Mesendoderm (in vitro differentiated cells): ENCODE results near the gene COG7.
A peak's percentile ranks its signal among the peaks of the same experiment; 100 is the strongest.

Experiments used
- DNase-seq: peaks from one replicate; pipeline ENCODE4 v3.0.0; 2013
- H2AK5ac ChIP-seq: 2 replicates; pipeline ENCODE4 v1.6.1; 2013; ENCODE audit warnings: low read length, inconsistent platforms
- H2BK120ac ChIP-seq: 2 replicates; pipeline ENCODE4 v1.6.1; 2013; ENCODE audit warnings: low read depth, mild to moderate bottlenecking, low read length, moderate library complexity, mixed read lengths
- H2BK15ac ChIP-seq: replicated peaks from 2 replicates; pipeline ENCODE4 v1.6.1; 2013; ENCODE audit warnings: low read depth, mild to moderate bottlenecking, moderate library complexity
- H2BK5ac ChIP-seq: 2 replicates; pipeline ENCODE4 v1.6.1; 2013; ENCODE audit warnings: low read length, inconsistent platforms
- H3K18ac ChIP-seq: 2 replicates; pipeline ENCODE4 v1.6.1; 2013; ENCODE audit warnings: mild to moderate bottlenecking, low read length, mixed read lengths
- H3K23ac ChIP-seq: one replicate; pipeline ENCODE4 v1.6.1; 2013; ENCODE audit warnings: low read length
- H3K27ac ChIP-seq: 2 replicates; pipeline ENCODE4 v1.5.1; 2013; ENCODE audit warnings: low read depth, mild to moderate bottlenecking, inconsistent platforms, low read length, moderate library complexity
- H3K27me3 ChIP-seq: 2 replicates; pipeline ENCODE4 v1.6.1; 2013; ENCODE audit warnings: low read length, control low read depth, mild to moderate bottlenecking, inconsistent platforms; ENCODE audit not compliant: insufficient read depth, poor library complexity
- H3K36me3 ChIP-seq: 2 replicates; pipeline ENCODE4 v1.6.1; 2013; ENCODE audit warnings: low read length, inconsistent platforms; ENCODE audit not compliant: control insufficient read depth, insufficient read depth
- H3K4ac ChIP-seq: one replicate; pipeline ENCODE4 v1.6.1; 2013; ENCODE audit warnings: low read depth, mild to moderate bottlenecking, low read length, moderate library complexity
- H3K4me1 ChIP-seq: 2 replicates; pipeline ENCODE4 v1.6.1; 2013; ENCODE audit warnings: low read depth, low read length, inconsistent platforms; ENCODE audit not compliant: control insufficient read depth
- H3K4me2 ChIP-seq: 2 replicates; pipeline ENCODE4 v1.6.1; 2013; ENCODE audit warnings: low read length
- H3K4me3 ChIP-seq: 2 replicates; pipeline ENCODE4 v1.5.1; 2013; ENCODE audit warnings: mild to moderate bottlenecking, low read length
- H3K56ac ChIP-seq: one replicate; pipeline ENCODE4 v1.6.1; 2013; ENCODE audit warnings: low read length
- H3K79me1 ChIP-seq: 2 replicates; pipeline ENCODE4 v1.6.1; 2013; ENCODE audit warnings: low read length, inconsistent platforms
- H3K79me2 ChIP-seq: 2 replicates; pipeline ENCODE4 v1.6.1; 2013; ENCODE audit warnings: mild to moderate bottlenecking, low read length; ENCODE audit not compliant: control insufficient read depth, insufficient read depth
- H3K9ac ChIP-seq: 2 replicates; pipeline ENCODE4 v1.6.1; 2013; ENCODE audit warnings: low read length, inconsistent platforms
- H4K5ac ChIP-seq: one replicate; pipeline ENCODE4 v1.6.1; 2013; ENCODE audit warnings: low read length
- H4K8ac ChIP-seq: one replicate; pipeline ENCODE4 v1.6.1; 2013; ENCODE audit warnings: low read depth, mild to moderate bottlenecking, control low read depth, low read length, moderate library complexity
- WGBS: extraction: QIAGEN DNeasy Blood & Tissue Kit; methylation state at CpG from one replicate; pipeline ENCODE4 v1.1.7; 2013; ENCODE audit warnings: low lambda C conversion rate, missing lambda C conversion rate; ENCODE audit not compliant: insufficient coverage; ENCODE audit errors: extremely low coverage; 5-methylcytosine and 5-hydroxymethylcytosine counted together

COG7 gene

DNA sequence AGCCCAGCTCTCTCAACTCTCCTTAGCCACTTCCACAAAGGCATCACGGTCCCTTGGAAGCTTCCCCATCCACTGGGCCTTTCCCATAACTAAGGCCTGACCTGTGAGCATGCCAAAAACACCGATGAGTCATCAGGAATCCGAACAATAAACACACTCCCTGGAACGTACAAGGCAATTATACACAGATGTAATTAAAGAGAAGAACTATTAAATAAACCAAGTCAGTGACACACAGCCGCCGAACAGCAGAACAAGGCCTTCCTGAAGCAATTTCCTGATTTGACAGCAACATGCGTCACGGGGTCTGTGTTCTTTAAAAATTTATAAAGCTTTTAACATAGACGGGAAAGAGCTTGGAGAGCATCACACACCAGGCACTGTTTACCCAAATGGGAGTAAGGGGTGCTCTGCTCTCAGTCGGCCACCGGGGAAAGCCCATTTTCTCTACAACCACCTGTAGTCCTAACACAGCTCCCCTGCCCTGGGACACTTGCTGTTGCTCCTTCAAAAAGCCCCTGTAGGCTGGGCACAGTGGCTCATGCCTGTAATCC lies 29.4 kb downstream of the COG7 start:
- no peak overlapping the region for H2BK15ac ChIP-seq
- H3K4ac ChIP-seq: no peak overlapping the region
- H3K56ac ChIP-seq: no peak overlapping the region
- DNase-seq: no peak
- H3K27ac ChIP-seq: no peak overlapping the region
- H3K36me3 ChIP-seq: no peaks in the 10 kb centered on the region
- no peak overlapping the region for H3K4me3 ChIP-seq
- no peaks in the 10 kb centered on the region for H3K79me1 ChIP-seq
- no peak overlapping the region for H3K4me2 ChIP-seq
- H3K27me3 ChIP-seq: no peaks in the 10 kb centered on the region
- no peaks in the 10 kb centered on the region for H3K79me2 ChIP-seq
- no CpG with 5 or more reads among the region's 11 CpGs for WGBS
- H3K4me1 ChIP-seq: no peaks in the 10 kb centered on the region
- no peak overlapping the region for H3K9ac ChIP-seq
- no peak overlapping the region for H4K8ac ChIP-seq
- no peak overlapping the region for H2BK5ac ChIP-seq
- H3K23ac ChIP-seq: no peak overlapping the region
- H2AK5ac ChIP-seq: no peak overlapping the region
- H3K18ac ChIP-seq: no peak overlapping the region
- H4K5ac ChIP-seq: no peak overlapping the region
- no peak overlapping the region for H2BK120ac ChIP-seq

DNA sequence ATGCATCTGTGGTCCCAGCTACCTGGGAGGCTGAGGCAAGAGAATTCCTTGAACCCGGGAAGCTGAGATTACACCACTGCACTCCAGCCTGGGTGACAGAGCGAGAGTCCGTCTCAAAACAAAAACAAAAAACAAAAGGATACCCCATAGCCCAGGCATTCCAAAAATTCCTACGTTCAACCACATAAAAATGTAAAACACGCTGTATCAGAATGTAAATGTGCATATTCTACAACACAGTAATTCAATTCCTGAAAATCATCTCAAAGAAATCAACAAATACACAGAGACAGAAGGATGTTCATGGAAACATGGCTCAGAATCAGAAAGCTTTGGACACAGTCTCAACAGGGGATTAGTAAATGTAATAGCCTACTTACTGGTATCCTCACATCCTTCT lies 33.0 kb downstream of the COG7 start:
- Histone ChIP-seq H3K79me1 (no peaks in the 10 kb centered on the region), H3K4me1 (no peaks in the 10 kb centered on the region), H3K4me3 (no peak overlapping the region), H3K18ac (no peak overlapping the region), H3K27me3 (no peaks in the 10 kb centered on the region), H4K5ac (no peak overlapping the region), H3K23ac (no peak overlapping the region), H3K4ac (no peak overlapping the region), H4K8ac (no peak overlapping the region), H3K79me2 (no peaks in the 10 kb centered on the region), H3K4me2 (no peak overlapping the region), H3K56ac (no peak overlapping the region), H2BK15ac (no peak overlapping the region), H3K9ac (no peak overlapping the region), H3K27ac (no peak overlapping the region), H2BK120ac (no peak overlapping the region), H2AK5ac (no peak overlapping the region), H2BK5ac (no peak overlapping the region), H3K36me3 (no peaks in the 10 kb centered on the region)
- no peak for DNase-seq
- no CpG with 5 or more reads among the region's 5 CpGs for WGBS

DNA sequence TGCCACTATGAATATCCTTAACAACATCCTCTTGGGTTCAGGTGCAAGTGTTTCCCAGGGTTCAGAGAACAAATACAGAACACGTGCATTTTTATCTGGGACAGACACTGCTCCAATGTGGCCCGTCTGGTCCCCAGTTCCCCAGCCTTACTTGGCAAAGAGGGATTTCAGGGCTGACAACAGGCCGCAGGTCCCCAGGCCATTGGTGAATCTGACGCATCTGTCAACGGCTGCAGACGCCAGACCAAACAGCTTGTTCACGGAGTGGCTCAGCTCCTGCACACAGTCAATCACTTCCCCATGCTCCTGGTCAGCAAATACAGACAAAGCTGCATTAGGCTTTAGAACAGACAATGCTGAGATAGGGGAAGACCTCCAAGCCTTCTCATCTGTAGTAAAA lies 36.2 kb downstream of the COG7 start:
- no peak overlapping the region for H2BK120ac ChIP-seq
- DNase-seq: no peak
- H4K5ac ChIP-seq: no peak overlapping the region
- no peaks in the 10 kb centered on the region for H3K79me1 ChIP-seq
- no peaks in the 10 kb centered on the region for H3K27me3 ChIP-seq
- no CpG with 5 or more reads among the region's 7 CpGs for WGBS
- no peaks in the 10 kb centered on the region for H3K79me2 ChIP-seq
- H4K8ac ChIP-seq: no peak overlapping the region
- H3K27ac ChIP-seq: no peak overlapping the region
- no peak overlapping the region for H3K56ac ChIP-seq
- H3K9ac ChIP-seq: no peak overlapping the region
- no peaks in the 10 kb centered on the region for H3K36me3 ChIP-seq
- H3K18ac ChIP-seq: no peak overlapping the region
- H3K4ac ChIP-seq: no peak overlapping the region
- no peaks in the 10 kb centered on the region for H3K4me1 ChIP-seq
- H3K4me2 ChIP-seq: no peak overlapping the region
- H2BK15ac ChIP-seq: no peak overlapping the region
- no peak overlapping the region for H3K4me3 ChIP-seq
- H3K23ac ChIP-seq: no peak overlapping the region
- H2AK5ac ChIP-seq: no peak overlapping the region
- H2BK5ac ChIP-seq: no peak overlapping the region

DNA sequence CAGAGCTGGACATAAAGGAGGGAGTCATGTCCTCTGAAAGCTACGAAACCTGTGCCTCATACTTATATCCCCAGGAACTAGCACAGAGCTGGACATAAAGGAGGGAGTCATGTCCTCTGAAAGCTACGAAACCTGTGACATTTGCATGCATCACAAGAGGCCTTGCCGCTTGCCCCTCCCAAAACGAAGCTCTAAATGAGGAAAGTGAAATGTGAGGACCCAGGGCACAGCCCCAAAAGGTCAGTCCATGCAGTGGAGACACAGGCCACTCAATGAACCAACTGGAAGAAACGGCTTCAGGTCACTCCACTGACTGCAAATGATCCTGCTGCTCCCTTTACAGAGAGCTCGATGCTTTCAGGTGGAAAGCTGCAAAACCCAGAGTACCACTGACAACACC lies 38.3 kb downstream of the COG7 start:
- no peak overlapping the region for H3K56ac ChIP-seq
- WGBS: no CpG with 5 or more reads among the region's 6 CpGs
- no peak overlapping the region for H3K4me3 ChIP-seq
- H3K79me1 ChIP-seq: no peaks in the 10 kb centered on the region
- H3K18ac ChIP-seq: no peak overlapping the region
- H3K79me2 ChIP-seq: no peaks in the 10 kb centered on the region
- H3K4me2 ChIP-seq: no peak overlapping the region
- no peak overlapping the region for H4K5ac ChIP-seq
- no peaks in the 10 kb centered on the region for H3K4me1 ChIP-seq
- H3K4ac ChIP-seq: no peak overlapping the region
- no peak overlapping the region for H2BK15ac ChIP-seq
- no peak overlapping the region for H3K9ac ChIP-seq
- H3K23ac ChIP-seq: no peak overlapping the region
- no peaks in the 10 kb centered on the region for H3K36me3 ChIP-seq
- no peak overlapping the region for H2BK5ac ChIP-seq
- no peak overlapping the region for H2BK120ac ChIP-seq
- no peak overlapping the region for H4K8ac ChIP-seq
- H2AK5ac ChIP-seq: no peak overlapping the region
- no peak overlapping the region for H3K27ac ChIP-seq
- no peak for DNase-seq
- H3K27me3 ChIP-seq: no peaks in the 10 kb centered on the region

DNA sequence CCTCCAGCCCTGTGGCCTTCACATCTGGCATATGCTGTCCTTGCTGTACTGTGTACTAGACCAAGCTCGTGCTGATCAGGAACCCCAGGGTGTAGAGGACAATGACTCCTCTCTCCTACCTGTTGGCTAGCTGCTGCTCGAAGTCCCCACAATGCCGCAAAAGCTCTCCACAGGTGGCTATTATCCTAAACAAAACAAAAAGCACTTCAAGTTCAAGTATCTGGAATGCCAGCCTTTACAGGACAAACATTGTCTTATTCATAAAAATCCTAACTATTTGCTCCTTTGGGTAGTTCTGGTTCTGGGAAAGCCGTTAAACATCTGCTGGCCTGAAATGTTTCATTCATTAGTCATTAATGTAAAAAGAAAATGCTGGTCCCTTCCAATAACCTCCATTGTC lies 42.8 kb downstream of the COG7 start:
- H3K56ac ChIP-seq: no peak overlapping the region
- WGBS: no CpG with 5 or more reads among the region's 4 CpGs
- peak; percentile 19 for DNase-seq
- no peak overlapping the region for H3K9ac ChIP-seq
- no peak overlapping the region for H4K8ac ChIP-seq
- no peak overlapping the region for H3K4me3 ChIP-seq
- no peaks in the 10 kb centered on the region for H3K79me1 ChIP-seq
- no peaks in the 10 kb centered on the region for H3K27me3 ChIP-seq
- no peak overlapping the region for H4K5ac ChIP-seq
- no peak overlapping the region for H3K23ac ChIP-seq
- H3K4me2 ChIP-seq: no peak overlapping the region
- H3K79me2 ChIP-seq: no peaks in the 10 kb centered on the region
- no peak overlapping the region for H3K18ac ChIP-seq
- H3K4ac ChIP-seq: no peak overlapping the region
- no peak overlapping the region for H2BK120ac ChIP-seq
- no peak overlapping the region for H2AK5ac ChIP-seq
- H3K4me1 ChIP-seq: no peaks in the 10 kb centered on the region
- H2BK5ac ChIP-seq: no peak overlapping the region
- H2BK15ac ChIP-seq: no peak overlapping the region
- no peaks in the 10 kb centered on the region for H3K36me3 ChIP-seq
- H3K27ac ChIP-seq: no peak overlapping the region

DNA sequence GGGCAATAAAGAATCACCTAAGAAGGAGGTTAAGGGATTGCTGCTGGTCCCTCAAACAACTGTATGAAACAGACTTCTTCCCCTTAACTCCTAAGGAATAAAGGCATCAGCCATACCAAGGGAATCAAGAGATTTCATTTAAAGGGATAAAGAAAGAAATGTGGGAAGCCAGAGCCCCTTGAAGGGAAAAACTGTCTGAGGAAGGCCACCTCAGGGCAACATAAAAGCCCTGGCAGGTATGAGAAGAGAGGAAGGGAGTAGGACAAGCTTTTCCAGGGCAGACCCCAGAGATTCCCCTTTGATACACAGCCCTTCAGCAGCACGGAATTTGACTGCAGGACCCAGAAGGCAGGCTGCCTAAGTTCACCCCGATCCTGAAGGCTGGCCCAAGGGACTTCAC lies 43.5 kb downstream of the COG7 start:
- H3K36me3 ChIP-seq: no peaks in the 10 kb centered on the region
- H2AK5ac ChIP-seq: no peak overlapping the region
- H3K18ac ChIP-seq: no peak overlapping the region
- no peak overlapping the region for H2BK120ac ChIP-seq
- H3K27me3 ChIP-seq: no peaks in the 10 kb centered on the region
- no peak overlapping the region for H3K4me3 ChIP-seq
- no peak overlapping the region for H3K9ac ChIP-seq
- no peak overlapping the region for H3K4ac ChIP-seq
- no CpG with 5 or more reads among the region's 2 CpGs for WGBS
- H3K56ac ChIP-seq: no peak overlapping the region
- no peak overlapping the region for H3K27ac ChIP-seq
- no peak for DNase-seq
- H2BK15ac ChIP-seq: no peak overlapping the region
- no peak overlapping the region for H4K5ac ChIP-seq
- no peaks in the 10 kb centered on the region for H3K79me1 ChIP-seq
- no peaks in the 10 kb centered on the region for H3K79me2 ChIP-seq
- no peak overlapping the region for H3K23ac ChIP-seq
- no peaks in the 10 kb centered on the region for H3K4me1 ChIP-seq
- H3K4me2 ChIP-seq: no peak overlapping the region
- no peak overlapping the region for H4K8ac ChIP-seq
- H2BK5ac ChIP-seq: no peak overlapping the region
